Loucy (cell line): ENCODE results near the gene ENOX1.

Source experiments
- H2AFZ ChIP-seq: fragments of 200-600 bp; sonication (generic); 2 replicates; pipeline ENCODE4 v1.6.0; 2016; ENCODE audit warnings: antibody characterized with exemption, mild to moderate bottlenecking, low read length, moderate library complexity
- H3F3A ChIP-seq: fragments of 200-600 bp; 2 replicates; pipeline ENCODE4 v1.6.0; 2016; ENCODE audit warnings: antibody characterized with exemption, low read depth, mild to moderate bottlenecking
- H3K27me3 ChIP-seq: fragments of 200-600 bp; sonication (generic); 2 replicates; pipeline ENCODE4 v1.6.1; 2014; ENCODE audit warnings: low read length, mild to moderate bottlenecking; ENCODE audit not compliant: insufficient read depth, poor library complexity, severe bottlenecking
- H3K36me3 ChIP-seq: fragments of 200-600 bp; sonication (generic); 2 replicates; pipeline ENCODE4 v1.6.1; 2016; ENCODE audit warnings: low read length; ENCODE audit not compliant: insufficient read depth
- H3K4me1 ChIP-seq: fragments of 200-600 bp; sonication (generic); 2 replicates; pipeline ENCODE4 v1.5.1; 2014; ENCODE audit warnings: low read length, mild to moderate bottlenecking; ENCODE audit not compliant: insufficient read depth, poor library complexity, severe bottlenecking
- H3K4me2 ChIP-seq: fragments of 200-600 bp; sonication (generic); 2 replicates; pipeline ENCODE4 v1.6.0; 2014; ENCODE audit warnings: antibody characterized with exemption, low read length, low read depth, mild to moderate bottlenecking; ENCODE audit not compliant: poor library complexity, severe bottlenecking
- H3K4me3 ChIP-seq: fragments of 200-600 bp; sonication (generic); 2 replicates; pipeline ENCODE4 v1.5.1; 2014; ENCODE audit warnings: low read length, mild to moderate bottlenecking, mixed read lengths; ENCODE audit not compliant: poor library complexity, severe bottlenecking
- H3K79me2 ChIP-seq: fragments of 200-600 bp; sonication (generic); 2 replicates; pipeline ENCODE4 v1.6.1; 2014; ENCODE audit warnings: low read length; ENCODE audit not compliant: insufficient read depth
- H3K9ac ChIP-seq: fragments of 200-600 bp; sonication (generic); 2 replicates; pipeline ENCODE4 v1.6.0; 2014; ENCODE audit warnings: mild to moderate bottlenecking, low read depth, low read length, moderate library complexity; ENCODE audit not compliant: poor library complexity, severe bottlenecking
- H3K9me2 ChIP-seq: fragments of 200-600 bp; sonication (generic); replicated peaks from 2 replicates; pipeline ENCODE4 v1.6.1; 2016; ENCODE audit warnings: low read depth, low read length, mixed read lengths
- H3K9me3 ChIP-seq: fragments of 200-600 bp; sonication (generic); 2 replicates; pipeline ENCODE4 v1.6.1; 2014; ENCODE audit warnings: mild to moderate bottlenecking, antibody characterized with exemption, low read length, low read depth; ENCODE audit not compliant: insufficient read depth
- H4K20me1 ChIP-seq: fragments of 200-600 bp; sonication (generic); 2 replicates; pipeline ENCODE4 v1.6.0; 2014; ENCODE audit warnings: antibody characterized with exemption, low read length, mild to moderate bottlenecking; ENCODE audit not compliant: insufficient read depth, poor library complexity, severe bottlenecking
- EZH2phosphoT487 ChIP-seq: fragments of 200-600 bp; IDR thresholded peaks from 2 replicates; pipeline ENCODE4 v1.6.1; 2018; ENCODE audit warnings: antibody characterized with exemption, mild to moderate bottlenecking, moderate library complexity, borderline replicate concordance
- TF ChIP-seq, protein P1 (sequence below): fragments of 200-600 bp; sonication (generic); conservative IDR thresholded peaks from 2 replicates; pipeline ENCODE4 v1.5.1; 2014; ENCODE audit warnings: mild to moderate bottlenecking, antibody characterized with exemption, low read length

The ENOX1 gene

DNA sequence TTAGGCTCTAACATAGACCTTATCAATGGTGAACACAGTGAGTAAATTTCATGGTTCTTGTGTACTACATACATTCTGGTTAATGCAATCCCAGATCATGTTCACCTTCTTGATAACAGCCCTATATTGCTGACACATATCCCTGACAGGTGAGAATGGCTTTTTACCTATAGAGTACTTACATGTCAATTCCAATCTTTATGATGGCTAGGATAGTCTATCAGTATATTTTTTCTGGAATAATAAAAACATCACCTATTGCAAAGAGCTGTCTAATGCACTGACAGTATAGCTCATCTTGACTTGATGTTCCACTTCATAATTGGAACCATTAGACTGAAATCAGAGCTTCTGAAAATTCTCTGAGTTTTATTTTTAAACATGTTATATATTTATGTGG lies 199.4 kb downstream of the ENOX1 start:
- H3K9ac ChIP-seq = no peak overlapping the region
- no peak overlapping the region for H2AFZ ChIP-seq
- H3K4me2 ChIP-seq = no peak overlapping the region
- H3F3A ChIP-seq = no peaks in the 10 kb centered on the region
- no peaks in the 10 kb centered on the region for H3K9me2 ChIP-seq
- no peaks in the 10 kb centered on the region for H3K9me3 ChIP-seq
- H3K27me3 ChIP-seq = no peaks in the 10 kb centered on the region
- no peaks in the 10 kb centered on the region for H4K20me1 ChIP-seq
- no peaks in the 10 kb centered on the region for H3K36me3 ChIP-seq
- no peaks in the 10 kb centered on the region for H3K4me1 ChIP-seq
- no peaks in the 10 kb centered on the region for H3K79me2 ChIP-seq
- H3K4me3 ChIP-seq = no peak overlapping the region
- TF ChIP-seq, protein P1, sequence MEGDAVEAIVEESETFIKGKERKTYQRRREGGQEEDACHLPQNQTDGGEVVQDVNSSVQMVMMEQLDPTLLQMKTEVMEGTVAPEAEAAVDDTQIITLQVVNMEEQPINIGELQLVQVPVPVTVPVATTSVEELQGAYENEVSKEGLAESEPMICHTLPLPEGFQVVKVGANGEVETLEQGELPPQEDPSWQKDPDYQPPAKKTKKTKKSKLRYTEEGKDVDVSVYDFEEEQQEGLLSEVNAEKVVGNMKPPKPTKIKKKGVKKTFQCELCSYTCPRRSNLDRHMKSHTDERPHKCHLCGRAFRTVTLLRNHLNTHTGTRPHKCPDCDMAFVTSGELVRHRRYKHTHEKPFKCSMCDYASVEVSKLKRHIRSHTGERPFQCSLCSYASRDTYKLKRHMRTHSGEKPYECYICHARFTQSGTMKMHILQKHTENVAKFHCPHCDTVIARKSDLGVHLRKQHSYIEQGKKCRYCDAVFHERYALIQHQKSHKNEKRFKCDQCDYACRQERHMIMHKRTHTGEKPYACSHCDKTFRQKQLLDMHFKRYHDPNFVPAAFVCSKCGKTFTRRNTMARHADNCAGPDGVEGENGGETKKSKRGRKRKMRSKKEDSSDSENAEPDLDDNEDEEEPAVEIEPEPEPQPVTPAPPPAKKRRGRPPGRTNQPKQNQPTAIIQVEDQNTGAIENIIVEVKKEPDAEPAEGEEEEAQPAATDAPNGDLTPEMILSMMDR = no peak
- no peak for TF ChIP-seq EZH2phosphoT487

DNA sequence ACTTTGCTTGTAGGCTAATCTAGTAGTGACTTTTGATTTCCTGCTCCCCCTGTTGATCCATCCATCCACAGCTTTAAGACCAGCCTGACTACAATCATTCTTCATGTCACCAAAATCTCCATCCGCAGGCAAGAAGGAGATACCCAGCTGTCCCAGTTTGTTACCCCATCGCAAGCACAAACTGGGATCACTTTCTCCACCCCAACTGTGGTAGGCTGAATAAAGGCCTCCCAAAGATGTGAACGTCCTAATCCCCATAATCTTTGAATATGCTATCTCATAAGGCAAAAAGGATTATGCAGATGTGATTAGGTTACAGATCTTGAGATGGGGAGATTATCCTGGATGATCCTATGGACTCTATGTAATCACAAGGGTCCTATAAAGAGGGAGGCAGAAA lies 202.0 kb downstream of the ENOX1 start:
- H2AFZ ChIP-seq = no peak overlapping the region
- no peaks in the 10 kb centered on the region for H3K79me2 ChIP-seq
- H3K9ac ChIP-seq = no peak overlapping the region
- no peaks in the 10 kb centered on the region for H3F3A ChIP-seq
- H3K4me3 ChIP-seq = no peak overlapping the region
- TF ChIP-seq, protein P1 = no peak
- TF ChIP-seq EZH2phosphoT487 = no peak
- no peaks in the 10 kb centered on the region for H4K20me1 ChIP-seq
- H3K27me3 ChIP-seq = no peaks in the 10 kb centered on the region
- no peaks in the 10 kb centered on the region for H3K9me3 ChIP-seq
- no peaks in the 10 kb centered on the region for H3K4me1 ChIP-seq
- H3K36me3 ChIP-seq = no peaks in the 10 kb centered on the region
- no peak overlapping the region for H3K4me2 ChIP-seq
- H3K9me2 ChIP-seq = no peaks in the 10 kb centered on the region

DNA sequence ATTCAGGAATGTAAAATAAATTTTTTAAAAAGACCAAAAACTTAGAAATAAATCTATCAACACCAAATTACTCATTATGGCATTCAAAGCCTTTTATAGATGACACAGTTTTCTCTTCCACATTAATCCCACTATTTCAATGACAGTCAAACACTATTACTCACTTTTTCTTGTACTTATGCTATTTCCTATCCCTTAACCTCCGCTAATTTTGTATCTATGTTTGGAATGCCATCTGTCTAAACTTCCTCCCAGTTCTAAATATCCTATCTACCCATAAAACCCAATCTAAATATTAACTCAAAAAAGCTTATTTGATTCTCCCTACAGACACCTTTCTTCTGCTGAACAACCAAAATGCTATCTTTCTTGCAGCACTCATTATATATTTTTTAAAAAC lies 203.5 kb downstream of the ENOX1 start:
- Histone ChIP-seq H3K9me3 (no peaks in the 10 kb centered on the region), H3K9me2 (no peaks in the 10 kb centered on the region), H3K36me3 (no peaks in the 10 kb centered on the region), H4K20me1 (no peaks in the 10 kb centered on the region), H3K4me1 (no peaks in the 10 kb centered on the region), H3K79me2 (no peaks in the 10 kb centered on the region), H3K4me2 (no peak overlapping the region), H2AFZ (no peak overlapping the region), H3F3A (no peaks in the 10 kb centered on the region), H3K27me3 (no peaks in the 10 kb centered on the region), H3K9ac (no peak overlapping the region), H3K4me3 (no peak overlapping the region)
- TF ChIP-seq EZH2phosphoT487 = no peak
- TF ChIP-seq, protein P1 = no peak
